ENCODE data around the gene NRG4.
"Not testable (repeated sequence)": the region's sequence is repeated elsewhere in the genome, so short reads cannot be mapped to it uniquely, and the experiment has no call there.

NRG4 gene

GRCh38 chr15:75925440-75925839 is 86.8 kb downstream of the NRG4 start:
- no peak for DNase-seq

DNA sequence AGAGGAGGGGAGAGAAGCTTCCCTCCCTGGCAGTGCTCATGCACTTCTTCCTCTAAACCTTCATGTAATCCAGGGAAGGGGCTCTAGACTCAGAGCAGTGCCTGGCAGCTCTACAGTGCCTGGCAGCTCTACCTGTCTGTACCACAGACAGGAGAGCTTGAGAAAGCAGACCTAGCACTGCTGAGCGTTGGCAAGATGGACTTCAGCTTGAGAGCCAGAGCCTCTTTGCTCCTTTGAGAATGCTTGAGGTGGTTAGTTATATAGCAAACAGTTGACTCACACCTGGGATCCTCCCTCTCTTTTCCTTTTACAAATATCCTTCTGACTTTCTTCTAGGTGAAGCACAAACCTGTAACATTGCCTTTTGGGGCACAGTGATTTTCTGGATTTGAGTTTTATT is 87.6 kb downstream of the NRG4 start:
- DNase-seq = no peak

- DNase-seq = peak; percentile 35
Measured at GRCh38 chr15:75923756-75924155, 88.5 kb downstream of the NRG4 start.

- peak; percentile 22 for DNase-seq
Measured at GRCh38 chr15:75921732-75922703, 90.2 kb downstream of the NRG4 start.

GRCh38 chr15:75920079-75920478 is 92.1 kb downstream of the NRG4 start:
- no peak for DNase-seq

- DNase-seq = no peak
Measured at GRCh38 chr15:75918135-75918534, 94.1 kb downstream of the NRG4 start.

GRCh38 chr15:75916978-75917377 is 95.2 kb downstream of the NRG4 start:
- DNase-seq = no peak

GRCh38 chr15:75910355-75910754 is 101.9 kb downstream of the NRG4 start:
- DNase-seq = not testable (repeated sequence)

DNA sequence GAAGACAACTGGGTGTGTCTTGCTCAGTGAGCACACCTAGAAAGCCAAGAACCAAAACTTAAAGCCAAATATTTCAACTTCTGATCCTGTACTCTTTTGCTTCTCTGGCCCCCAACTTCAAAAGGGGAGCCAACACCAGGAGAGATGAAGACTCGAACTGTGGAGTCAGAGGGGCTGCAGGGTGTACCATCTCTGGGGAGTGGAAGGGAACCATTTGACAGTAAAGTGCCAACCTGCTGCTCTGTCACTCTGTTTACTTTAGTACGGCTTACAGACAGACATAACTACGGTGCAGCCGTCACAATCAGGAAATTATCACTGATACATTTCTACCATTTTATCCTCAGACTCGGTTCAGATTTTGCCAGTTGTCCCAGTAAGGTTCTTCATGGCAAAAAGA is 107.0 kb downstream of the NRG4 start:
- no peak for DNase-seq

DNA sequence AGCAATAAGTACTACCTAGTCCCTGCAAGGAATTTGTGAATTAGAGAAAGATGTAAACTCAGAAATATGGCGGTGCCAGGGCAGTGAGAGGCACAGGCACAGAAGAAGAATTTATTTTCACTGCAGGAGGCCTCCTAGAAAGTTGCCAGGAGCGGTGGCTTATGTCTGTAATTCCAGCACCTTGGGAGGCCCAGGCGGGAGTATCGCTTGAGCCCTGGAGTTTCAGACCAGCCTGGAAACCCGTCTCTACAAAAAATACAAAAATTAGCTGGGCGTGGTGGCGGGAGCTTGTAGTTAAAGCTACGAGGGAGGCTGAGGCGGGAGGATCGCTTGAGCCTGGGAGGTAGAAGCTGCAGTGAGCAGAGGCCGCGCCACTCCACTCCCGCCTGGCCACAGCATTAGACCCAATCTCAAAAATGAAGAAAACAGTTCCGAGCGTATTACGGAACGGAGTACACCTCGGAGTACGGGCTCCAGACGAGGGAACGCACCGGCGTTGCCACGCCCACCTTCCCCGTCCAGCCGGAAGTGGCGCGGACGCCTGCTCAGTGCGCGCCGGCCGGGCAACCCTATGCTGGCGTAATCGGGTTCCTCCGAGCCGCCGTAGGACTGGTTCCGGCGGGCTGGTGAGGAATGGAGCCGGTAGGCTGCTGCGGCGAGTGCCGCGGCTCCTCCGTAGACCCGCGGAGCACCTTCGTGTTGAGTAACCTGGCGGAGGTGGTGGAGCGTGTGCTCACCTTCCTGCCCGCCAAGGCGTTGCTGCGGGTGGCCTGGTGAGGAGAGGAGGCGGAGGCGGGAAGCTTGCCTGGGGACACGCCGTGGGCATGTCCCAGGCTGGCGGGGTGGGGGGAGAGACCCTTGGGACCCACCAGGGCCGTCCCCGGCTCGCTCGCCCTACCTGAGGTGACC is 108.6 kb downstream of the NRG4 start, which contains the start of gene FBXO22:
TSS of gene FBXO22 (plus strand) at position 548 of the 909 bp plus-strand sequence. CDS start at position 634, 86 bp downstream.
- peak; percentile 94 for DNase-seq

DNA sequence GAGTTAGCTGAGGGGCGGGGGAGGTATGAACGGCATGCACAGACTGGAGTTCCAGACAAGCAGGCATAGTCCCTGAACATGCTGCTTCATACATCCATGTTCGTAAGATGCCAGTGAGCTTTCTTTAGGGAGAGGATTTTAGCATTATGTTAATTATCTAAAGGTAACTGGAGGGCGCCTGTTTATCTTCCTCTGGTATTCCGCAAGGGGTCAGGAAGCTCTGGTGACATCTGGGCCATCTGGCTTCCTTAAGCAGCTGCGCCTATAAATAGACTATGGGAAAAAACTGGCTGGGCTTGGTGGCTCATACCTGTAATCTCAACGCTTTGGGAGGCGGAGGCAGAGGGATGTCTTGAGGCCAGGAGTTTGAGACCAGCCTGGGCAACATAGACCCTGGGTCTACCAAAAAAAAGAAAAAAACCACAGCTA is 110.1 kb downstream of the NRG4 start:
- no peak for DNase-seq

GRCh38 chr15:75900577-75900976 is 111.6 kb downstream of the NRG4 start:
- DNase-seq = no peak

GRCh38 chr15:75895731-75896130 is 116.5 kb downstream of the NRG4 start:
- no peak for DNase-seq

DNA sequence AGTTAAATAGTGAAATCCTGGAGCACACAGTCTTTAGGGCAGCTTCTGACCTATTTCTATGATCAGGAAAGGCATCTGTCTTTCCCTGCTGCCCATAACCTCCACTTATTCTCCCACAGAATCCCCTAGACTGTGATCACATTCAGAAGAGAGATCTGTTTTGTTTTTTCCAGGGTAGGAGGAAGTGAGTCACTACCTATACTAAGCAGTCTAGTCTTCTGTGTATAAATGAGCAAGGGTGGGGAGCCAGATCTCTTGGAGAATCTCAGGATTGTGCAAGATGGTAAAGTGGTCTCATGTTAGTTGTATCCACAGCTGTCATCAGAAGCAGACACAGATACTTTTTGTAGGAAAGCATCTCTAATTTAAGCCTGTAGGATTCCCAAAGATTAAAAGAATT is 120.3 kb downstream of the NRG4 start:
- peak; percentile 20 for DNase-seq
